Astrocyte (in vitro differentiated cells and primary cell): ENCODE data around the gene SMAP1. TPM values are rescaled to one million over a fixed set of nuclear protein-coding genes. Genes with fewer than 3 reads are reported as not detected.

Experiments used
- DNase-seq: peaks from one replicate; pipeline ENCODE4 v3.0.0-alpha.2; 2010; ENCODE audit warnings: low read depth
- FAIRE-seq: peaks from 2 replicates; lab custom pipeline; 2011; peaks lifted over from hg19 to GRCh38; lab: Jason Lieb, UNC
- H2AFZ ChIP-seq: 2 replicates; pipeline ENCODE4 v1.6.0; 2012; ENCODE audit warnings: low read depth, low read length, inconsistent platforms
- H3K27ac ChIP-seq: 2 replicates; pipeline ENCODE4 v1.5.1; 2011; ENCODE audit warnings: low read depth, low read length, inconsistent platforms
- H3K27me3 ChIP-seq: 2 replicates; pipeline ENCODE4 v1.6.0; 2011; ENCODE audit warnings: low read length, inconsistent platforms; ENCODE audit not compliant: insufficient read depth
- H3K36me3 ChIP-seq: 2 replicates; pipeline ENCODE4 v1.5.1; 2011; ENCODE audit warnings: low read length, inconsistent platforms; ENCODE audit not compliant: insufficient read depth
- H3K4me1 ChIP-seq: 2 replicates; pipeline ENCODE4 v1.5.1; 2011; ENCODE audit warnings: low read length, inconsistent platforms; ENCODE audit not compliant: insufficient read depth
- H3K4me2 ChIP-seq: 2 replicates; pipeline ENCODE4 v1.6.0; 2012; ENCODE audit warnings: low read length, inconsistent platforms
- H3K4me3 ChIP-seq: 2 replicates; pipeline ENCODE4 v1.5.1; 2011; ENCODE audit warnings: low read depth, mild to moderate bottlenecking, low read length, inconsistent platforms; ENCODE audit not compliant: insufficient read depth
- H3K79me2 ChIP-seq: 2 replicates; pipeline ENCODE4 v1.6.0; 2012; ENCODE audit warnings: mild to moderate bottlenecking, low read length, inconsistent platforms; ENCODE audit not compliant: insufficient read depth
- H3K9ac ChIP-seq: 2 replicates; pipeline ENCODE4 v1.6.0; 2012; ENCODE audit warnings: mild to moderate bottlenecking, low read length, inconsistent platforms
- H3K9me3 ChIP-seq: 2 replicates; pipeline ENCODE4 v1.5.1; 2012; ENCODE audit warnings: low read depth, mild to moderate bottlenecking, low read length, inconsistent platforms; ENCODE audit not compliant: insufficient read depth
- H4K20me1 ChIP-seq: 2 replicates; pipeline ENCODE4 v1.6.0; 2012; ENCODE audit warnings: low read length, inconsistent platforms; ENCODE audit not compliant: insufficient read depth
- H3K27ac Mint-ChIP-seq: one replicate; pipeline ENCODE4 v1.8.0; 2021; ENCODE audit warnings: mild to moderate bottlenecking, mixed read lengths; ENCODE audit not compliant: unreplicated experiment
- H3K27me3 Mint-ChIP-seq: one replicate; pipeline ENCODE4 v1.8.0; 2021; ENCODE audit warnings: low read depth, mixed read lengths; ENCODE audit not compliant: unreplicated experiment
- H3K36me3 Mint-ChIP-seq: one replicate; pipeline ENCODE4 v1.8.0; 2021; ENCODE audit warnings: low read depth, mixed read lengths; ENCODE audit not compliant: unreplicated experiment
- H3K4me1 Mint-ChIP-seq: one replicate; pipeline ENCODE4 v1.8.0; 2021; ENCODE audit warnings: low read depth, mixed read lengths; ENCODE audit not compliant: unreplicated experiment
- H3K4me3 Mint-ChIP-seq: one replicate; pipeline ENCODE4 v1.8.0; 2021; ENCODE audit warnings: mild to moderate bottlenecking, moderate library complexity, mixed read lengths; ENCODE audit not compliant: unreplicated experiment
- H3K9me3 Mint-ChIP-seq: one replicate; pipeline ENCODE4 v1.8.0; 2021; ENCODE audit warnings: mild to moderate bottlenecking, mixed read lengths; ENCODE audit not compliant: unreplicated experiment
- EZH2 ChIP-seq: IDR thresholded peaks from 2 replicates; pipeline ENCODE4 v1.6.1; 2012; ENCODE audit warnings: mild to moderate bottlenecking, low read length, inconsistent platforms; ENCODE audit not compliant: insufficient read depth
- total RNA-seq: library from RNA; stranded (reverse); gene quantifications from 2 replicates; pipeline ENCODE4 v1.2.1, GENCODE V29; 2021
- TF ChIP-seq, protein P1 (sequence below): IDR thresholded peaks from 2 replicates; pipeline ENCODE4 v1.5.1; 2011; ENCODE audit warnings: low read depth, mild to moderate bottlenecking, inconsistent platforms, low read length, moderate library complexity; ENCODE audit not compliant: insufficient read depth

The SMAP1 gene
- total RNA-seq, 1 donor from 2014 or later: 27.3 TPM

DNA sequence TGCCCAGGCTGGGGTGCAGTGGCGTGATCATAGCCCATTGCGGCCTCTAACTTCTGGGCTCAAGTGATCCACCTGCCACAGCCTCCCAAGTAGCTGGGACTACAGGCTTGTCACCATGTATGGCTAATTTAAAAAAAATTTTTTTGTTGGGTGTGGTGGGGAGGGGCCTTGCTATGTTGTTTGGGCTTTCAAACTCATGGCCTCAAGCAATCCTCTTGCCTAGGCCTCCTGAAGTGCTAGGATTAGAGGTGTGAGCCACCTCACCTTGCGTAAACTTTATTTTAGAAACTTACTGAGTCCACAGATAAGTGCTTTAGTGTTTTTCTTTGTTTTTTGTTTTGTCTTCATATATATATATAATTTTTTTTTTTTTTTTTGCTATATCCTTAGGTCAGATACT, 9.1 kb downstream of the SMAP1 start:
- FAIRE-seq (no peak), DNase-seq (no peak)
- Mint-ChIP-seq H3K27me3 (no peaks in the 10 kb centered on the region), H3K36me3 (no peaks in the 10 kb centered on the region), H3K9me3 (no peaks in the 10 kb centered on the region), H3K4me1 (peaks cover 9% of the 10 kb centered on the region), H3K4me3 (no peak overlapping the region), H3K27ac (no peak overlapping the region)
- Histone ChIP-seq H3K36me3 (no peaks in the 10 kb centered on the region), H3K9me3 (no peaks in the 10 kb centered on the region), H3K9ac (no peak overlapping the region), H3K4me1 (peaks cover 3% of the 10 kb centered on the region), H3K4me3 (no peak overlapping the region), H3K27ac (no peak overlapping the region), H4K20me1 (peaks cover 66% of the 10 kb centered on the region), H3K4me2 (no peak overlapping the region), H3K27me3 (no peaks in the 10 kb centered on the region), H2AFZ (no peak overlapping the region), H3K79me2 (peaks cover 54% of the 10 kb centered on the region)
- no peak for TF ChIP-seq EZH2
- TF ChIP-seq, protein P1, sequence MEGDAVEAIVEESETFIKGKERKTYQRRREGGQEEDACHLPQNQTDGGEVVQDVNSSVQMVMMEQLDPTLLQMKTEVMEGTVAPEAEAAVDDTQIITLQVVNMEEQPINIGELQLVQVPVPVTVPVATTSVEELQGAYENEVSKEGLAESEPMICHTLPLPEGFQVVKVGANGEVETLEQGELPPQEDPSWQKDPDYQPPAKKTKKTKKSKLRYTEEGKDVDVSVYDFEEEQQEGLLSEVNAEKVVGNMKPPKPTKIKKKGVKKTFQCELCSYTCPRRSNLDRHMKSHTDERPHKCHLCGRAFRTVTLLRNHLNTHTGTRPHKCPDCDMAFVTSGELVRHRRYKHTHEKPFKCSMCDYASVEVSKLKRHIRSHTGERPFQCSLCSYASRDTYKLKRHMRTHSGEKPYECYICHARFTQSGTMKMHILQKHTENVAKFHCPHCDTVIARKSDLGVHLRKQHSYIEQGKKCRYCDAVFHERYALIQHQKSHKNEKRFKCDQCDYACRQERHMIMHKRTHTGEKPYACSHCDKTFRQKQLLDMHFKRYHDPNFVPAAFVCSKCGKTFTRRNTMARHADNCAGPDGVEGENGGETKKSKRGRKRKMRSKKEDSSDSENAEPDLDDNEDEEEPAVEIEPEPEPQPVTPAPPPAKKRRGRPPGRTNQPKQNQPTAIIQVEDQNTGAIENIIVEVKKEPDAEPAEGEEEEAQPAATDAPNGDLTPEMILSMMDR: no peak

GRCh38 chr6:70680396-70680795, 12.7 kb downstream of the SMAP1 start:
- no peaks in the 10 kb centered on the region for H3K9me3 ChIP-seq
- FAIRE-seq (no peak), DNase-seq (no peak)
- TF ChIP-seq, protein P1: no peak
- TF ChIP-seq EZH2: no peak
- H4K20me1 ChIP-seq: peaks cover 65% of the 10 kb centered on the region
- no peaks in the 10 kb centered on the region for H3K9me3 Mint-ChIP-seq
- no peak overlapping the region for H3K27ac Mint-ChIP-seq
- no peak overlapping the region for H3K4me3 Mint-ChIP-seq
- H3K27me3 Mint-ChIP-seq: no peaks in the 10 kb centered on the region
- no peaks in the 10 kb centered on the region for H3K4me1 ChIP-seq
- peaks cover 6% of the 10 kb centered on the region for H3K4me1 Mint-ChIP-seq
- H3K27me3 ChIP-seq: no peaks in the 10 kb centered on the region
- no peak overlapping the region for H3K4me2 ChIP-seq
- no peak overlapping the region for H3K27ac ChIP-seq
- H3K79me2 ChIP-seq: peaks cover 48% of the 10 kb centered on the region
- H3K9ac ChIP-seq: no peak overlapping the region
- H3K36me3 ChIP-seq: no peaks in the 10 kb centered on the region
- H3K4me3 ChIP-seq: no peak overlapping the region
- no peaks in the 10 kb centered on the region for H3K36me3 Mint-ChIP-seq
- H2AFZ ChIP-seq: no peak overlapping the region

DNA sequence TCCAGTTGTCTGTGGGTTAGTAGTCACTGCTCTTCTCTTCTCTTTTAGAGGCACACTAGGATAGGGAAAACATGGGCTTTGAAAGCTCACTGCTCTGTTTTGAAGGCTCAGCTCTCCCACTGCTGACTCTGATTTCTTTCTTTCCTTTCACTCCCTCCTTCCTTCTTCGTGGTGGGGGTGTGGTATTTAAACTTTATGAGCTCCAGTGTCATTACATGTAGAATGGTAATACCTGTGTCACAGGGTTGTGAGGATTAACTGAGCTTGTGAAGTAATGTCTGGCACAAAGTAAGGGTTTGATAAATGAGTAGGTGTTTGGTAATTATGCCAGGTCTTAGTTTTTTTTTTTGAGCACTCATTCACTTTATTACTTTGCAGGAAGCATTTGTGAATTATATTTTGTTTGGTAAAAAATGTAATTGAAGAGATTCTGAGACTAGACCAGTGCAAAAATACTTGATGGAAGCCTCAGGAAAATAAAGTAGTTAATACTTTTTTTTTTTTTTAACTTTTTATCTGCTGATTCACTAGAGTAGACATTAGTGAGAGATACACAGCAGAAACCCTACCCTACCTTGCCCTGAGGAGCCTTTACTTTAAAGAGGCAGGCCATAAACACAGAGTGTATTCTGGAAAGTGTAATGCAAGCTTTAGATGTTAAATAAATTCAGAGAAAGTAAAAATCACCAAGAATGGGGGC, 17.3 kb downstream of the SMAP1 start:
- H3K4me1 ChIP-seq: no peaks in the 10 kb centered on the region
- FAIRE-seq (no peak), DNase-seq (no peak)
- H3K9me3 Mint-ChIP-seq: no peaks in the 10 kb centered on the region
- peaks cover 12% of the 10 kb centered on the region for H3K4me1 Mint-ChIP-seq
- H3K27me3 ChIP-seq: no peaks in the 10 kb centered on the region
- H3K4me3 ChIP-seq: no peak overlapping the region
- H3K4me2 ChIP-seq: no peak overlapping the region
- H3K27ac Mint-ChIP-seq: no peak overlapping the region
- H3K4me3 Mint-ChIP-seq: no peak overlapping the region
- no peak overlapping the region for H3K27ac ChIP-seq
- peaks cover 80% of the 10 kb centered on the region for H4K20me1 ChIP-seq
- H3K9me3 ChIP-seq: no peaks in the 10 kb centered on the region
- TF ChIP-seq, protein P1: no peak
- TF ChIP-seq EZH2: no peak
- H3K36me3 ChIP-seq: no peaks in the 10 kb centered on the region
- no peak overlapping the region for H2AFZ ChIP-seq
- no peak overlapping the region for H3K9ac ChIP-seq
- no peaks in the 10 kb centered on the region for H3K27me3 Mint-ChIP-seq
- no peaks in the 10 kb centered on the region for H3K36me3 Mint-ChIP-seq
- peaks cover 56% of the 10 kb centered on the region for H3K79me2 ChIP-seq
